K562 (cell line): Measurements from ENCODE around the gene MIDN. TPM values are rescaled to one million over a fixed set of nuclear protein-coding genes. Genes with fewer than 3 reads are reported as not detected.
A peak's percentile ranks its signal among the peaks of the same experiment; 100 is the strongest.

Experiments used
- CBX3 ChIP-seq, 2 experiments: IDR thresholded peaks; 1 replicate in 1 of 2; 2 replicates in 1 of 2; pipeline ENCODE4 v1.6.1; 2012; ENCODE audit warnings: inconsistent platforms in 2 of 2, low read length in 2 of 2, borderline replicate concordance in 1 of 2, control low read depth in 1 of 2
- CHD7 ChIP-seq: fragments of 200-600 bp; sonication (generic); IDR thresholded peaks from one replicate; pipeline ENCODE4 v1.6.1; 2012; ENCODE audit warnings: mild to moderate bottlenecking, low read depth, low read length, inconsistent platforms
- KLF16 ChIP-seq: IDR thresholded peaks from 2 replicates; pipeline ENCODE4 v1.6.1; 2016; ENCODE audit warnings: antibody characterized with exemption
- U2AF2 ChIP-seq: fragments of 200-400 bp; formaldehyde crosslinking; optimal IDR thresholded peaks from 2 replicates; pipeline ENCODE3; 2017; ENCODE audit warnings: low read depth, mild to moderate bottlenecking, low read length
- ZBTB7A ChIP-seq: IDR thresholded peaks from 2 replicates; pipeline ENCODE4 v1.6.1; 2011; ENCODE audit warnings: low read depth, mild to moderate bottlenecking, low read length, moderate library complexity, borderline replicate concordance; ENCODE audit not compliant: control insufficient read depth
- ZFX ChIP-seq: sonication (generic); formaldehyde crosslinking; IDR thresholded peaks from 2 replicates; pipeline ENCODE4 v1.8.0; 2022; ENCODE audit warnings: mild to moderate bottlenecking, missing genetic modification reagents, moderate library complexity
- polyA plus RNA-seq, 8 experiments: library from polyadenylated mRNA; depleted of rRNA in 4 of 8; stranded (reverse) in 5 of 8; unstranded in 3 of 8; fragments of >200 nt; fragmentation: Nextera tagmentation in 2 of 8; fragmentation: Illumina TruSeq in 1 of 8; extraction: Ambion mirVana in 2 of 8; extraction: Trizol in 1 of 8; gene quantifications; 2 replicates each; pipeline versions ENCODE4 v1.2.1 to v1.2.3, GENCODE V29; 2011 to 2014; ENCODE audit warnings: inconsistent platforms in 1 of 8, missing spikeins in 1 of 8
- total RNA-seq, 7 experiments: library from RNA; depleted of rRNA in 6 of 7; stranded (reverse); fragments of >200 nt in 6 of 7; fragmentation: Illumina TruSeq in 2 of 7; extraction: Trizol in 2 of 7; gene quantifications; 2 replicates each; pipeline versions ENCODE4 v1.2.1 to v1.2.3, GENCODE V29; 2011 to 2021; ENCODE audit warnings: low replicate concordance in 1 of 7
- TF ChIP-seq, protein P1 (sequence below): IDR thresholded peaks from 3 replicates; pipeline ENCODE4 v1.6.1; 2011; ENCODE audit warnings: borderline replicate concordance, mild to moderate bottlenecking; ENCODE audit not compliant: insufficient read length, insufficient read depth
- TF ChIP-seq, protein P2 (sequence below): fragments of 250-450 bp; sonication (Bioruptor Pico); IDR thresholded peaks from 2 replicates; pipeline ENCODE4 v1.9.0; 2021; ENCODE audit warnings: mild to moderate bottlenecking, inconsistent platforms

Gene MIDN
- total and polyA plus RNA-seq, 9 of the 15 experiments (the other 6 are each of a cell fraction or from before 2014, with no cell fraction given), result 0.17 to 120 (median 10.1) TPM

- TF ChIP-seq CHD7 (no peak), ZBTB7A (peak; percentile 69), ZFX (CRISPR knock-in tag) (peak; percentile 63), CBX3 (IDR thresholded peaks at IDR 0.05; ENCODE audit: borderline replicate concordance in 1 of 2, low read length in 2 of 2) (peak in 1 of 2 experiments; percentile 42; a peak in 1 of 3 replicates), KLF16 (no peak), U2AF2 (no peak)
- TF ChIP-seq, protein P1, sequence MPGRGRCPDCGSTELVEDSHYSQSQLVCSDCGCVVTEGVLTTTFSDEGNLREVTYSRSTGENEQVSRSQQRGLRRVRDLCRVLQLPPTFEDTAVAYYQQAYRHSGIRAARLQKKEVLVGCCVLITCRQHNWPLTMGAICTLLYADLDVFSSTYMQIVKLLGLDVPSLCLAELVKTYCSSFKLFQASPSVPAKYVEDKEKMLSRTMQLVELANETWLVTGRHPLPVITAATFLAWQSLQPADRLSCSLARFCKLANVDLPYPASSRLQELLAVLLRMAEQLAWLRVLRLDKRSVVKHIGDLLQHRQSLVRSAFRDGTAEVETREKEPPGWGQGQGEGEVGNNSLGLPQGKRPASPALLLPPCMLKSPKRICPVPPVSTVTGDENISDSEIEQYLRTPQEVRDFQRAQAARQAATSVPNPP, result no peak
- TF ChIP-seq, protein P2, sequence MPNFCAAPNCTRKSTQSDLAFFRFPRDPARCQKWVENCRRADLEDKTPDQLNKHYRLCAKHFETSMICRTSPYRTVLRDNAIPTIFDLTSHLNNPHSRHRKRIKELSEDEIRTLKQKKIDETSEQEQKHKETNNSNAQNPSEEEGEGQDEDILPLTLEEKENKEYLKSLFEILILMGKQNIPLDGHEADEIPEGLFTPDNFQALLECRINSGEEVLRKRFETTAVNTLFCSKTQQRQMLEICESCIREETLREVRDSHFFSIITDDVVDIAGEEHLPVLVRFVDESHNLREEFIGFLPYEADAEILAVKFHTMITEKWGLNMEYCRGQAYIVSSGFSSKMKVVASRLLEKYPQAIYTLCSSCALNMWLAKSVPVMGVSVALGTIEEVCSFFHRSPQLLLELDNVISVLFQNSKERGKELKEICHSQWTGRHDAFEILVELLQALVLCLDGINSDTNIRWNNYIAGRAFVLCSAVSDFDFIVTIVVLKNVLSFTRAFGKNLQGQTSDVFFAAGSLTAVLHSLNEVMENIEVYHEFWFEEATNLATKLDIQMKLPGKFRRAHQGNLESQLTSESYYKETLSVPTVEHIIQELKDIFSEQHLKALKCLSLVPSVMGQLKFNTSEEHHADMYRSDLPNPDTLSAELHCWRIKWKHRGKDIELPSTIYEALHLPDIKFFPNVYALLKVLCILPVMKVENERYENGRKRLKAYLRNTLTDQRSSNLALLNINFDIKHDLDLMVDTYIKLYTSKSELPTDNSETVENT (CRISPR knock-in tag), result peak; percentile 87
Measured at GRCh38 chr19:1241417-1242095, 6.8 kb upstream of the MIDN start, which contains the start of gene ATP5F1D (continued).
